ES-I3 (cell line): ENCODE measurements around the gene UBE3A.

Experiments
- H3K36me3 ChIP-seq: 2 replicates; pipeline ENCODE4 v1.6.1; 2013; ENCODE audit warnings: mild to moderate bottlenecking, low read length, control low read depth, moderate library complexity; ENCODE audit not compliant: insufficient read depth
- H3K4me1 ChIP-seq: 2 replicates; pipeline ENCODE4 v1.6.1; 2013; ENCODE audit warnings: mild to moderate bottlenecking, control low read depth, low read length; ENCODE audit not compliant: insufficient read depth
- H3K9ac ChIP-seq: 2 replicates; pipeline ENCODE4 v1.6.1; 2013; ENCODE audit warnings: low read depth, mild to moderate bottlenecking, low read length, moderate library complexity
- H3K9me3 ChIP-seq: 2 replicates; pipeline ENCODE4 v1.6.1; 2013; ENCODE audit warnings: mild to moderate bottlenecking, low read length, moderate library complexity; ENCODE audit not compliant: control insufficient read depth, insufficient read depth

UBE3A gene

DNA sequence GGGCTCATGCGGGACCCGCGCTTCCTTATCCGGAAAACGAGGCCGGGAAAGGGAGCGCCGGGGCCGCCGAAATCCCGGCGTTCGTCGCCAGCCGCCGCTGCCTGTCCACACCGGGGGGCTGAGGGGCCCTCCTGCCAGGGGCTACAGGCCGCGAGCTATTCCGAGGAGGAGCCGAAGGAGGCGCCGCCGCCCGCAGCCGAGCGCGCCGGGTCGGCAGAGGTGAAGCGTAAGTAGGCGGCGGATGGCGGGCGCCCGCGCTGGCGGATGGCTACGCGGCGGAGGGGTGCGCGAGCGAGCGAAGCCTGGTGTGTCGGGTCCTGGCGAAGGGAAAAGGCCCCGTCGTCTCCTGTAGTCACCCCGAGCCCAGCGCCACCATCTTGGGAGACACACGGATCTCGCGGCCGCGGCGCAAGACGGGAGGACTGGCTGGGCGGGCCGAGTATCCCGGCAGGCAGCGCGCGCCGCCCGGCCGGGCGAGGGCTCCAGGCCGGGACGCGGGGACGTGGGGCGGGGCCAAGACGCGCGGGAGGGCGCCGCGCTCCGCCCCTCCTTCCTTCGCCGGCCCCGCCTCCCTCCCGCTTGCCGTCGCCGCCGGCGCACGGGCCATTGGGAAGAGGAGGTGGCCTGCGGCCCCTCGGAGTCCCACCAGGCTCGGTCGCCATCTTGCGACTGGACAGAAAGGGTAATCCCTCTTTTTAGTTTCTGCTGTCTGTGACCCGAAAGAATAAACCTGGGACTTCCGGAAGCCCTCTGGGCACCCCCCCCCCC, at the start of gene UBE3A:
UBE3A (minus strand) TSS at position 424 of the 768 bp plus-strand sequence. CDS start 29,917 bp downstream, outside the sequence.
- H3K9me3 ChIP-seq, result no peaks in the 10 kb centered on the region

DNA sequence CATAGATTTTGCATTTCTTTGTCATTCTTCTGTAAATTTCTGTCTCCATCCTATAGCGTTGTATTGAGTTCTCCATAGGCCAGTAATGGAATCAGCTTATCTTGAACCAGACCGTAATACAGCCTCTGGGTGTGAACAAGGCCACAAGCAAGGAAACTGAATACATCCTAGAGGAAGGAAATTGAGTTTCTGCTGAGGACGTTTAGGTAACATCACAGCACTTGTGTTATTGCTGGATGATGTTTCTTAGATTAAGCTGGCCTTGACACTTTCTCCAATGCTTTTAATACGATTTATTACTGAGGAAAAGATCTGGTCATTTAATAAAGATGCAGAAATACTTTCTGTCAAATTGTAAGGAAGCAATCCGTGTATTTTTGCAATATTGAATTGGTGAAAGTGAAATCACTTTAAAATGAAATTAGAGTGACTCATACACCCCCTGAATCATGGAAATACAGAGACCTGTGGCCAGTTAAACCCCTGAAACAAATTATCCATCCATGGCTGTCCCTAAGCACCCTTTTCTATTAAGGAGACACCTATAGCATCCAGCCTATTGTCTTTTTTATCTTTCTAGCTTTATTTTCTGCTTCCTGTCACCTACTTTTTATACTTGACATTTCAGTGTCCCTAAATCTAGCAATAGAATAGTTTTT, 48.5 kb upstream of the UBE3A start:
- Histone ChIP-seq H3K9me3 (no peaks in the 10 kb centered on the region), H3K9ac (no peak overlapping the region), H3K36me3 (no peaks in the 10 kb centered on the region), H3K4me1 (no peaks in the 10 kb centered on the region)

More for the DNA sequence above, at the start of gene UBE3A:
- peak within 1 kb of the TSS; percentile 78 for H3K9ac ChIP-seq
- H3K36me3 ChIP-seq, result no peaks in the 10 kb centered on the region
- H3K4me1 ChIP-seq, result peaks cover 6% of the 10 kb centered on the region; the same call in 1 of the 2 replicates

DNA sequence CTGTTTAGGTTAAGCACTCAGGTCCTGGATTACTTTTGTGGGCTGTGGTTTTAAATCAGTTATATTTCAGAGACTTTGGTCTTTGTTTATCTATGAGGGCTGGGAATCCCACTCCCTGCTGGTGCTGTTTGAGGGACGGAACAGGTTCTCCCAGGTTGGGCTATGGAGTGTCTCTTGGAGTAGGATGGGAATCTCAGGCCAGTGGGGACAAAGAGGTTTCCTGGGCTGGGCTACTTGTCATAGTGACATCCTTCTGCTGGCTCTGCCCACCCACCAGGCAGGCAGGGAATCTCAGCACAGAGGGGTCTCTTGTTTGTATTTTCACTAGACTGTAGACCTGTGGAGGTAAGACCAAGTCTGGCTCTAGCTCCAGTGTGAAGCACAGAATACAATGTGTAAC, 47.2 kb upstream of the UBE3A start:
- Histone ChIP-seq H3K9ac (no peak overlapping the region), H3K9me3 (no peaks in the 10 kb centered on the region), H3K36me3 (no peaks in the 10 kb centered on the region), H3K4me1 (peaks cover 4% of the 10 kb centered on the region)

DNA sequence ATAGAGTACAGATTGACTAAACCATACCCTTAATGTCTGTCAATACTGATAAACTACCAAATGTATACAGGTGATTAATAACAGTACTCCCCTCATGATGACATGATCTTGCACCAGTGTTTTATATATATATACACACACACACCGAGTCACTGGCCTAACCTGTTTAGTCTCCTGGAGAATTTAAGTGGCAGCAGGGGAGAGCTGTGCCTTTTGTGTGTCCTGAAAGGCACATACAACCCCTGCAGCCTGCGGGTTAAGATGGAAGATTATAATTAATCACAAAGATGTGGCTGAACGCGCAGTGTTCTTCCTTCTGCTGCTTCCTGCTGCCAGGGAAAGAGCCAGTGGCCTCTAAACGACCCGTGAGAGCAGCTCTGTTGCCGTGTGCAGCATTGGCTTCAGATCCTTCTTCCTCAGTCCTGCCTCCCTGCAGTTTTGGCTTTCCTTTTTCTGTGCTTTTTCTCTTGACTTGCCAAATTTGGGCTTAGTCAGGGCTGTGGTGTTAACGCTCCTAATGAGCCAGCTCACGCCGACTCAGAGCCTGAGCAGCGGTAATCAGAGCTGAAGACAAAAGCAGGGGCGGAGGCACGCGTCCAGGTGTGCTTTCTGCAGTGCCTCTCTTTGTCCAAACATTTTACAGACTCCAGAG, 42.5 kb upstream of the UBE3A start:
- Histone ChIP-seq H3K4me1 (peaks cover 8% of the 10 kb centered on the region), H3K9ac (no peak overlapping the region; the same call in 1 of the 2 replicates), H3K9me3 (no peaks in the 10 kb centered on the region), H3K36me3 (no peaks in the 10 kb centered on the region)

DNA sequence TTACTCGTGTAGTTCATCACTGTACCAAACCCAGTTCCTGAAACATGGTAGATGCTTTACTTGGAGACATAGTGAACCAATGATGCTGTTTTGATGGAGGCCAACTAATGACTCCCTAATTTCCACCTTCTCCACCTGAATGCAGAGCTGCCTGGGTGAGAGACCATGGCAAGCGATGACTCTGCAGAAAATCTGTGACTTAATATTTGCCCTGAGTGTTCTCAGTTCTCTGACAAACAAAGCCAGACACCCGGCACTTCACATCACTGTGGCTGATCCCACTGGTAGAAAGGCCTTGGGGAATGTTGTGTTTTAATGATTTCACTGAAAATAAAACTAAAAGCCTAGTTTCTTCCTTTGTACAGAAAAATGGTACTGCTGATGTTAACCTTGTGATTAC, 39.5 kb upstream of the UBE3A start:
- no peaks in the 10 kb centered on the region for H3K9me3 ChIP-seq
- no peaks in the 10 kb centered on the region for H3K36me3 ChIP-seq
- H3K9ac ChIP-seq, result no peak overlapping the region
- H3K4me1 ChIP-seq, result peaks cover 8% of the 10 kb centered on the region

DNA sequence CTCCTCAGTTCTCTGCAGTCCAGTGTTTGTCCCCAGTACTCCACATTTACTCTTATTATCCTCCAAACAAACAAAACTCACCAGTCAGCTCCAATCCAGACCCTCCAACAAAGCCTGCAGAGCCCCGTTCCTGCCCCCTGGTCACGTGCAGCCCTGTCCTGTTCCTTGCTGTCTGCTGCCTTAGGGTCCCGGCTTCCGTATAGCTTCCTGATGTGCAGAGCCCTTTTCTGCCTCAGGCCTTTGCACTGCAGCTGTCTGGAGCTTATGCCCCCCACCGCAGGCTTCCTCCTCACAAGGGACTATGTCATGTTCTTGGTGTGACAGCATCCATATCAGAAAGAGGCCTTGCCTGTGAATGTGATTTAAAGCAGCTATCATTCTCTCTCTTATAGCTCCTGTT, 39.0 kb upstream of the UBE3A start:
- Histone ChIP-seq H3K36me3 (no peaks in the 10 kb centered on the region), H3K9me3 (no peaks in the 10 kb centered on the region), H3K4me1 (peaks cover 8% of the 10 kb centered on the region), H3K9ac (no peak overlapping the region)

DNA sequence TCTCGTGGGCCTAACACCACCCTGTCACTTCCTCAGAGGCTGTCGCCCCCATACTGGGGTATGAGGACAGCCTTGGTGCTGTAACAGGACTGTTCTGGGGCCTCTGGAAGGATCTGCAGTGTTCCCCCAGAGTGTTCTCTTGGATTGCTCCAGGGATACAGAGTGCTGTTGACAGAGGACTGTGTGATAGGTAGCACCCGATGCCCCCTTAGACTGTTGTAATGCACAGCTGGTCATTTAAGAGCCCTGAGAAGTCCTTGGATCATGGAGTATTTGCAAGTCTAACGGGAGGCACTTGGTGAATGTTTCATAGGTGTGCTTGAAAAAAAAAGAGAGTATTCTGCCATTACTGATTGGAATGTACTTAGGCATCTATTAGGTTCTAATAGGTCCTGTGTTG, 35.4 kb upstream of the UBE3A start:
- H3K9ac ChIP-seq, result no peak overlapping the region
- H3K36me3 ChIP-seq, result no peaks in the 10 kb centered on the region
- H3K4me1 ChIP-seq, result no peaks in the 10 kb centered on the region
- no peaks in the 10 kb centered on the region for H3K9me3 ChIP-seq

DNA sequence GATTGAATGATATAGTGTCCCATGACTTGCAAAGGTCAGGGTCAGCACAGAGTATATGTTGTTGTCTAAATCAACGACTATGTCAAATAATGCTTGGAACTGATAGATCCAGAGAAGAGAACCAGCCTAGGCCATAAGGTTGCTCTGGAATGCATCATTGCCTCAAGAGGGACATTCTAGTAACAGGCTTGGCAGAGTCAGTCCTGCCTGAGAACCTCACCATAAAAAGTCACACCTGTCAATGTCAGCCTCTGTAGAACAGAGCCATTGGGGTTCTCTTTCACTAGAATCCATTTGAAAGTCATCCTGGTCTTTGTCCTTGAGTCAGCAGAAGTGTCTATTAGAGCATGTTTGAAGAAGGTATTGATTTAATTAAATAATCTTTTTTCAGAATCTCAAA, 31.4 kb upstream of the UBE3A start:
- Histone ChIP-seq H3K4me1 (no peaks in the 10 kb centered on the region), H3K9me3 (no peaks in the 10 kb centered on the region), H3K36me3 (no peaks in the 10 kb centered on the region), H3K9ac (no peak overlapping the region)

DNA sequence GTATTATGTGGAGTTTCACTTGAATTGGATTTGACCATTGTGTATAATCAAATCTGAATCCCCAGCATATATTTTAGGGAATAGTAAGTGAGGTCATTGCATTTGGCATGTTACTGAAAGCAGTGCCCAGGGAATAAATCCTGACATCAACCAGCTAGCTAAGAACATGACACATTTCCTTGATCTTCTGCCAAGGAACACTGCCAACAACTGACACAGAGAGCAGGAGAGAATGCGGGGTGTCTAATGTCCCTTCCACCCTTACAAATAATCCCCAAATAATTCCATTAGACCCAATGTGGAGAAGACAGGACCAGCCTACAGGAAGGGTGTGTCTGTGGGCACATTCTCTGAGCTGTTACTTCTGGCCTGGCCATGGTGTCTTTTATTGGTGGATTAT, 30.6 kb upstream of the UBE3A start:
- no peaks in the 10 kb centered on the region for H3K4me1 ChIP-seq
- H3K9ac ChIP-seq, result no peak overlapping the region
- H3K36me3 ChIP-seq, result no peaks in the 10 kb centered on the region
- H3K9me3 ChIP-seq, result no peaks in the 10 kb centered on the region

DNA sequence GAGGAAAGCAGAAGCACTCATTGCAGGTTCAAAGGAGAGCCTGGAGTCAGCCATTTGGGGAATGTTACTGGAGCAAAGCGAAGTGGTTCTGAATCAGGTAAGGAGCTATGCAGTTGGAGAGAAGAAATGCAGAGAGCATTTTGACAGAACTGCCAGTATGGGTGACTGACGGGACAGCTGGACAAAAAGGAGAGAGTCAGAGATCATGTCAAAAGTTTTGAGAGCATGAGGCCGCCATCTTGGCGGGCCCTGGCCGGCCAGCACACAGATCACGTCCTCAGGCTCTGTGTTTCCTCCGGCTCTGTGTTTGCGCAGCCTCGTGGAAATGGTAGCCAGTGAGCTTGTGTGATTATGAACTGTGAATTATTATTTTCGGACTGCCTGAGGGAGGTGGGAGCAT, 29.8 kb upstream of the UBE3A start:
- H3K36me3 ChIP-seq, result no peaks in the 10 kb centered on the region

DNA sequence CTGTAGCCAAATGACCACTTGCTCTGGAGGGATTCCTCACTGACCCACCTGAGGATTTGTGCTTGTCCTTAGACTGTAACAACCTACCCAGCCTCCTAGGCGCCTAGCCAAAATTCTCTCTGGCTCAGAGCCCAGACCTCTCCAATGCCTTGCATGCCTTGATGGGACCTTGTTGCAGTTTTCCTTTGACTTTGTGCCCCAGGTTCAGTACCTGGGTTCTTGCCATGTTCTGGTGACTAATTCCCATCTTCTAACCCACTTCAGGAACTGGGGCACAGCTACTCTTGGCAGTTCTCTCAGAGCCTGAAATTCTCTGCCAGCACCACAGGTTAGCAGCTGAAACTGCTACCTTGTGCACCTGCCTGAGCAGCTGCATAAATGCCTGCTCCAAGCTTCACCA, 27.0 kb upstream of the UBE3A start:
- H3K9me3 ChIP-seq, result no peaks in the 10 kb centered on the region
- no peaks in the 10 kb centered on the region for H3K36me3 ChIP-seq
- H3K4me1 ChIP-seq, result no peaks in the 10 kb centered on the region
- no peak overlapping the region for H3K9ac ChIP-seq

More for the DNA sequence above, 29.8 kb upstream of the UBE3A start:
- no peak overlapping the region for H3K9ac ChIP-seq
- H3K4me1 ChIP-seq, result no peaks in the 10 kb centered on the region
- H3K9me3 ChIP-seq, result no peaks in the 10 kb centered on the region

DNA sequence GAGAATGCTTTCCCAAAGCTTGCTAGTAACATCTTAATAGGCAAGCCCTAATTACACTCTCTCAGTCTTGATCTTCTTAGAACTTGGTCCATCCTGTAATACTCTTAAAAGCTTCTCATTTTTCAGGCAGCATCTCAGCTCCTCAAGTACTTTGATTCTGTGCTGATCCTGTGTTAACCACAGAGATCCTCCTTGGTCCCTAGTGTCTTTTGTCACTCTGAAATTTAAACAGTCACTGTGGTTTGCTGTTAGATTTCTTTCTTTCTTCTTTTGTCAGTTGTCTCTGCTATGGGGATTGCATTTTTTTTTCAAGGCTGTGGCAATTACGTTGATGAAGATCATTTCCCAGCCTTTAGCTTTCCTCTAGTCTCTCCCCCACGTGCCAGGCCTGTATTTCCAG, 26.0 kb upstream of the UBE3A start:
- Histone ChIP-seq H3K9me3 (no peaks in the 10 kb centered on the region), H3K36me3 (no peaks in the 10 kb centered on the region), H3K4me1 (no peaks in the 10 kb centered on the region), H3K9ac (no peak overlapping the region)

DNA sequence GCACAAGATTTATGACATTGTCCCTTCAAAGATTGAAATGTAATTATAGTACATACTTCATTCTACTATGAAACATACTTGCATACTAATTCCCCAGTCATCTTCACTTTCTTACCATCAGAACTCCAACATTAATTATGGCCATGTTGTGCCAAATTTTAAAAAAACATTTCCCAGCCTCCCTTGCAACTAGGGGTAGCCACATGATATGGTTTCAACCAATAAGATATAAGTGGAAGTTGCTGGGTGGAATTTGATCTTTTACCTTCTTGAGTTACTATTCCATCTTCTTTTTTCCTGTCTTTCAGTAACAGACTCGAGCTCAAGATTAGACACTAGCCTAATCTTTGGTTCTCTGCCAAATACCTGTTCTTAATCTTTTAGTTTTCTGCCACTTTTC, 25.6 kb upstream of the UBE3A start:
- Histone ChIP-seq H3K9ac (no peak overlapping the region), H3K36me3 (no peaks in the 10 kb centered on the region), H3K4me1 (no peaks in the 10 kb centered on the region), H3K9me3 (no peaks in the 10 kb centered on the region)

DNA sequence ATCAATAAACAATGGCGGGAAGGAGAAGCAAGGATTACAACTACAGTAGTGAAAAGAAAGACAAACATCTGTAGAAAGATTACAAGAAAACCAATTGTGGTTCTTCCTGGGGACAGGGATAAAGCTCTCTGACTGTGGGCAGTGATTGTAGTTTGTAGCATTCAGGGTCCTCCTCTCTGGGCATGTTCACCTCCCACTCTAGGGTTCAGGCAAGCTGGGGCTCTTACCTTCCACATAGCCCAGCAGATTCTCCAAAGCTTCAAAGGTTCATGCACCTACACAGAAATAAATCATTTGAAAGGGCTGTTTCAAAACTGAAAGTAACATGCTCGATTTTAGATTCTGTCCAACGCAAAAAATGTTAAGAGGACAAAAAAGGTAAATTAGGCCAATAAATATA, 17.4 kb upstream of the UBE3A start:
- no peaks in the 10 kb centered on the region for H3K4me1 ChIP-seq
- H3K9ac ChIP-seq, result no peak overlapping the region
- H3K9me3 ChIP-seq, result peaks cover 2% of the 10 kb centered on the region; the same call in 1 of the 2 replicates
- H3K36me3 ChIP-seq, result no peaks in the 10 kb centered on the region

DNA sequence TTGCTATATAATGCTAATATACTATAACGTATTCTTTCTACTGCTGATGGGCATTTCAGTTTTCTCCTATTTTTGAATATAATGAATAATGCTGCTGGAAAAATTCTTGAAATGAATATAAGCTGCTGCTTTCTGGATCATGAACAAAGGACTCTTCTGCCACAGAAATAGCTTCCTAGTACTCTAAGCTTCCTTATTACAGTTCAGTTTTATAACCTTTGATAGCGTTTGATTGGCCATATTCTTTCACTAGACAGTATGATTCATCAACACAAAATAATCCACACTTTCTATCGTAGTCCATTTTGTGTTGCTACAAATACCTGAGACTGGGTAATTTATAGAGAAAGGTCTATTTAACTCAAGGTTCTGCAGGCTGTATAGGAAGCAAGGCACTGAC, 16.4 kb upstream of the UBE3A start:
- H3K9me3 ChIP-seq, result peaks cover 5% of the 10 kb centered on the region; the same call in 1 of the 2 replicates
- no peaks in the 10 kb centered on the region for H3K4me1 ChIP-seq
- no peak overlapping the region for H3K9ac ChIP-seq
- no peaks in the 10 kb centered on the region for H3K36me3 ChIP-seq
